ENCODE results near the gene CDH22. TPM values are rescaled to one million over a fixed set of nuclear protein-coding genes. Genes with fewer than 3 reads are reported as not detected.

Gene CDH22
- total and polyA plus RNA-seq, 4 experiments from 2014 or later: not detected

GRCh38 chr20:46304852-46305251, 3.4 kb downstream of the CDH22 start:
- Histone ChIP-seq H3K4me3 (ENCODE audit: low read length in 2 of 2) (no peak overlapping the region), H3K9me3 (ENCODE audit: control insufficient read depth in 1 of 2, low read length in 2 of 2) (no peaks in the 10 kb centered on the region), H3K27me3 (ENCODE audit: insufficient read depth, low read length) (peaks cover 31% of the 10 kb centered on the region), H3K27ac (ENCODE audit: low read depth, low read length) (no peak overlapping the region), H3K4me1 (ENCODE audit: insufficient read depth, low read length) (peaks cover 5% of the 10 kb centered on the region), H3K36me3 (ENCODE audit: insufficient read depth, low read length) (no peaks in the 10 kb centered on the region)
- intact Hi-C loops (cut with micrococcal nuclease): loop anchor here (5.0 kb wide), 4 partner anchors 42 to 283 kb away; no protein-coding TSS in a partner anchor
- Mint-ChIP-seq H3K27ac (no peak overlapping the region), H3K9me3 (peaks cover 0 to 2% (median 0%) of the 10 kb centered on the region in 8 donors), H3K36me3 (no peaks in the 10 kb centered on the region), H3K4me1 (peaks cover 4 to 13% (median 8%) of the 10 kb centered on the region in 4 donors), H3K4me3 (no peak overlapping the region), H3K27me3 (peaks cover 27 to 54% of the 10 kb centered on the region in 2 donors)
- ChIA-PET POLR2A (ENCODE audit: partially characterized antibody) (interaction anchor here (1.1 kb wide), 1 partner anchor 60 kb away, joined by 3 read pairs; no protein-coding TSS in a partner anchor), CTCF (ENCODE audit: partially characterized antibody) (interaction anchor here (0.9 to 1.9 kb wide), 5 partner anchors 44 to 180 kb away, joined by 3 to 9 read pairs (median 4); no protein-coding TSS in a partner anchor)
- DNase-seq: no peak

GRCh38 chr20:46304361-46304760, 3.9 kb downstream of the CDH22 start:
- Histone ChIP-seq H3K27me3 (ENCODE audit: insufficient read depth, low read length) (peaks cover 26% of the 10 kb centered on the region), H3K9me3 (ENCODE audit: control insufficient read depth in 1 of 2, low read length in 2 of 2) (no peaks in the 10 kb centered on the region), H3K27ac (ENCODE audit: low read depth, low read length) (no peak overlapping the region), H3K4me3 (ENCODE audit: low read length in 2 of 2) (no peak overlapping the region), H3K4me1 (ENCODE audit: insufficient read depth, low read length) (peaks cover 5% of the 10 kb centered on the region), H3K36me3 (ENCODE audit: insufficient read depth, low read length) (no peaks in the 10 kb centered on the region)
- Mint-ChIP-seq H3K4me1 (peaks cover 3 to 11% (median 6%) of the 10 kb centered on the region in 4 donors), H3K9me3 (peaks cover 0 to 2% (median 0%) of the 10 kb centered on the region in 8 donors), H3K36me3 (no peaks in the 10 kb centered on the region), H3K4me3 (no peak overlapping the region), H3K27ac (peak overlapping the region in 1 of 7 donors; percentile 13), H3K27me3 (peaks cover 24 to 50% of the 10 kb centered on the region in 2 donors)
- ChIA-PET POLR2A (ENCODE audit: partially characterized antibody) (interaction anchor here (1.1 kb wide), 1 partner anchor 60 kb away, joined by 3 read pairs; no protein-coding TSS in a partner anchor), CTCF (ENCODE audit: partially characterized antibody) (interaction anchor here (1.3 to 1.9 kb wide), 3 partner anchors 45 to 171 kb away, joined by 3 to 5 read pairs (median 4); no protein-coding TSS in a partner anchor)
- intact Hi-C loops (cut with micrococcal nuclease): no loop called here
- no peak for DNase-seq

- peaks cover 2 to 6% (median 3%) of the 10 kb centered on the region in 4 donors for H3K4me1 Mint-ChIP-seq
- H3K9me3 Mint-ChIP-seq: peaks cover 0 to 2% (median 0%) of the 10 kb centered on the region in 8 donors
- peaks cover 19 to 51% of the 10 kb centered on the region in 2 donors for H3K27me3 Mint-ChIP-seq
- H3K4me3 Mint-ChIP-seq: no peak overlapping the region
- CTCF ChIA-PET (ENCODE audit: partially characterized antibody): no interaction called here
- H3K27me3 ChIP-seq (ENCODE audit: insufficient read depth, low read length): peaks cover 19% of the 10 kb centered on the region
- no peak overlapping the region for H3K4me3 ChIP-seq (ENCODE audit: low read length in 2 of 2)
- no peaks in the 10 kb centered on the region for H3K9me3 ChIP-seq (ENCODE audit: control insufficient read depth in 1 of 2, low read length in 2 of 2)
- no peak for DNase-seq
- no peak overlapping the region for H3K27ac Mint-ChIP-seq
- H3K36me3 ChIP-seq (ENCODE audit: insufficient read depth, low read length): no peaks in the 10 kb centered on the region
- intact Hi-C loops (cut with micrococcal nuclease): no loop called here
- POLR2A ChIA-PET (ENCODE audit: partially characterized antibody): no interaction called here
- no peak overlapping the region for H3K27ac ChIP-seq (ENCODE audit: low read depth, low read length)
- peaks cover 5% of the 10 kb centered on the region for H3K4me1 ChIP-seq (ENCODE audit: insufficient read depth, low read length)
- H3K36me3 Mint-ChIP-seq: no peaks in the 10 kb centered on the region
Observed at GRCh38 chr20:46303176-46303956, 4.9 kb downstream of the CDH22 start.

GRCh38 chr20:46302106-46302505, 6.2 kb downstream of the CDH22 start:
- POLR2A ChIA-PET (ENCODE audit: partially characterized antibody): no interaction called here
- CTCF ChIA-PET (ENCODE audit: partially characterized antibody): interaction anchor here (1.0 kb wide), 1 partner anchor 110 kb away, joined by 5 read pairs; no protein-coding TSS in a partner anchor
- peaks cover 13% of the 10 kb centered on the region for H3K27me3 ChIP-seq (ENCODE audit: insufficient read depth, low read length)
- H3K27ac Mint-ChIP-seq: no peak overlapping the region
- intact Hi-C loops (cut with micrococcal nuclease): no loop called here
- peaks cover 2% of the 10 kb centered on the region for H3K4me1 ChIP-seq (ENCODE audit: insufficient read depth, low read length)
- no peak overlapping the region for H3K4me3 Mint-ChIP-seq
- no peaks in the 10 kb centered on the region for H3K36me3 Mint-ChIP-seq
- no peak overlapping the region for H3K4me3 ChIP-seq (ENCODE audit: low read length in 2 of 2)
- DNase-seq: no peak
- H3K27ac ChIP-seq (ENCODE audit: low read depth, low read length): no peak overlapping the region
- peaks cover 2 to 6% (median 3%) of the 10 kb centered on the region in 4 donors for H3K4me1 Mint-ChIP-seq
- peaks cover 27 to 57% of the 10 kb centered on the region in 2 donors for H3K27me3 Mint-ChIP-seq
- H3K9me3 Mint-ChIP-seq: peaks cover 0 to 2% (median 0%) of the 10 kb centered on the region in 8 donors
- no peaks in the 10 kb centered on the region for H3K36me3 ChIP-seq (ENCODE audit: insufficient read depth, low read length)
- H3K9me3 ChIP-seq (ENCODE audit: control insufficient read depth in 1 of 2, low read length in 2 of 2): no peaks in the 10 kb centered on the region

GRCh38 chr20:46300281-46300680, 8.0 kb downstream of the CDH22 start:
- intact Hi-C loops (cut with micrococcal nuclease): no loop called here
- H3K27ac ChIP-seq (ENCODE audit: low read depth, low read length): no peak overlapping the region
- no peaks in the 10 kb centered on the region for H3K4me1 ChIP-seq (ENCODE audit: insufficient read depth, low read length)
- H3K36me3 Mint-ChIP-seq: no peaks in the 10 kb centered on the region
- H3K27me3 Mint-ChIP-seq: peaks cover 28 to 54% of the 10 kb centered on the region in 2 donors
- no peak overlapping the region for H3K4me3 Mint-ChIP-seq
- H3K27me3 ChIP-seq (ENCODE audit: insufficient read depth, low read length): no peaks in the 10 kb centered on the region
- no peaks in the 10 kb centered on the region for H3K4me1 Mint-ChIP-seq
- H3K36me3 ChIP-seq (ENCODE audit: insufficient read depth, low read length): no peaks in the 10 kb centered on the region
- H3K4me3 ChIP-seq (ENCODE audit: low read length in 2 of 2): no peak overlapping the region
- CTCF ChIA-PET (ENCODE audit: partially characterized antibody): no interaction called here
- H3K27ac Mint-ChIP-seq: peak overlapping the region in 1 of 7 donors; percentile 6
- H3K9me3 Mint-ChIP-seq: peaks cover 0 to 2% (median 0%) of the 10 kb centered on the region in 8 donors
- H3K9me3 ChIP-seq (ENCODE audit: control insufficient read depth in 1 of 2, low read length in 2 of 2): no peaks in the 10 kb centered on the region
- DNase-seq: no peak
- POLR2A ChIA-PET (ENCODE audit: partially characterized antibody): no interaction called here

GRCh38 chr20:46299078-46299477, 9.2 kb downstream of the CDH22 start:
- Mint-ChIP-seq H3K9me3 (peaks cover 0 to 2% (median 0%) of the 10 kb centered on the region in 8 donors), H3K36me3 (no peaks in the 10 kb centered on the region), H3K27ac (no peak overlapping the region), H3K4me3 (no peak overlapping the region), H3K27me3 (peaks cover 33 to 59% of the 10 kb centered on the region in 2 donors), H3K4me1 (no peaks in the 10 kb centered on the region)
- no peak for DNase-seq
- ChIA-PET POLR2A (ENCODE audit: partially characterized antibody) (no interaction called here), CTCF (ENCODE audit: partially characterized antibody) (interaction anchor here (1.0 kb wide), 1 partner anchor 18 kb away, joined by 3 read pairs; no protein-coding TSS in a partner anchor)
- Histone ChIP-seq H3K27me3 (ENCODE audit: insufficient read depth, low read length) (no peaks in the 10 kb centered on the region), H3K27ac (ENCODE audit: low read depth, low read length) (no peak overlapping the region), H3K4me3 (ENCODE audit: low read length in 2 of 2) (no peak overlapping the region), H3K9me3 (ENCODE audit: control insufficient read depth in 1 of 2, low read length in 2 of 2) (no peaks in the 10 kb centered on the region), H3K4me1 (ENCODE audit: insufficient read depth, low read length) (no peaks in the 10 kb centered on the region), H3K36me3 (ENCODE audit: insufficient read depth, low read length) (no peaks in the 10 kb centered on the region)
- intact Hi-C loops (cut with micrococcal nuclease): no loop called here

- DNase-seq: no peak
- Mint-ChIP-seq H3K9me3 (peaks cover 0 to under 1% (median 0%) of the 10 kb centered on the region in 8 donors), H3K27me3 (peaks cover 30 to 54% of the 10 kb centered on the region in 2 donors), H3K4me3 (no peak overlapping the region), H3K27ac (no peak overlapping the region), H3K36me3 (no peaks in the 10 kb centered on the region), H3K4me1 (no peaks in the 10 kb centered on the region)
- intact Hi-C loops (cut with micrococcal nuclease): no loop called here
- Histone ChIP-seq H3K4me3 (ENCODE audit: low read length in 2 of 2) (no peak overlapping the region), H3K27me3 (ENCODE audit: insufficient read depth, low read length) (no peaks in the 10 kb centered on the region), H3K9me3 (ENCODE audit: control insufficient read depth in 1 of 2, low read length in 2 of 2) (no peaks in the 10 kb centered on the region), H3K27ac (ENCODE audit: low read depth, low read length) (no peak overlapping the region), H3K36me3 (ENCODE audit: insufficient read depth, low read length) (no peaks in the 10 kb centered on the region), H3K4me1 (ENCODE audit: insufficient read depth, low read length) (no peaks in the 10 kb centered on the region)
- POLR2A ChIA-PET (ENCODE audit: partially characterized antibody): no interaction called here
- CTCF ChIA-PET (ENCODE audit: partially characterized antibody): interaction anchor here (1.0 kb wide), 1 partner anchor 19 kb away, joined by 3 read pairs; no protein-coding TSS in a partner anchor
Observed at GRCh38 chr20:46298374-46298773, 9.9 kb downstream of the CDH22 start.
